Measurements from ENCODE around the gene TPTE2.

- TF ChIP-seq EP300 (IDR thresholded peaks at IDR 0.05; ENCODE audit: borderline replicate concordance) (no peak), FOXM1 (IDR thresholded peaks at IDR 0.05; ENCODE audit: borderline replicate concordance, low read depth) (no peak), YY1 (IDR thresholded peaks at IDR 0.05; ENCODE audit: low read depth) (no peak), CEBPB (IDR thresholded peaks at IDR 0.05) (no peak), MAX (IDR thresholded peaks at IDR 0.05) (no peak), TAF1 (IDR thresholded peaks at IDR 0.05; ENCODE audit: low read depth) (no peak), RAD21 (IDR thresholded peaks at IDR 0.05; ENCODE audit: low read depth) (peak; percentile 75), TCF12 (IDR thresholded peaks at IDR 0.05; ENCODE audit: low read depth) (no peak), REST (IDR thresholded peaks at IDR 0.05; ENCODE audit: low read depth) (no peak)
These were observed 26.4 kb upstream of the TPTE2 start for GRCh38 chr13:19587635-19588300.
